ENCODE measurements around the gene FAM53B. TPM values are rescaled to one million over a fixed set of nuclear protein-coding genes. Genes with fewer than 3 reads are reported as not detected.

The FAM53B gene
- total RNA-seq, 1 experiment from 2014 or later = 14.1 TPM

GRCh38 chr10:124688386-124688785, 55.8 kb downstream of the FAM53B start:
- Histone ChIP-seq H3K27me3 (replicated peaks) (no peaks in the 10 kb centered on the region), H3K4me1 (replicated peaks) (no peaks in the 10 kb centered on the region), H3K9me3 (replicated peaks) (no peaks in the 10 kb centered on the region), H3K36me3 (no peaks in the 10 kb centered on the region), H3K27ac (no peak overlapping the region), H3K4me3 (no peak overlapping the region)
- DNase-seq (ENCODE audit: low read depth in 1 of 2, low spot score in 2 of 2) = no peak

- H3K27me3 ChIP-seq (replicated peaks) = no peaks in the 10 kb centered on the region
- DNase-seq (ENCODE audit: low read depth in 1 of 2, low spot score in 2 of 2) = no peak
- no peaks in the 10 kb centered on the region for H3K4me1 ChIP-seq (replicated peaks)
- H3K9me3 ChIP-seq (replicated peaks) = no peaks in the 10 kb centered on the region
- no peak overlapping the region for H3K4me3 ChIP-seq
- no peak overlapping the region for H3K27ac ChIP-seq
- H3K36me3 ChIP-seq = peaks cover 3% of the 10 kb centered on the region; the same call in 1 of the 2 replicates
Observed at GRCh38 chr10:124686707-124687376, 57.3 kb downstream of the FAM53B start.

GRCh38 chr10:124685261-124685660, 58.9 kb downstream of the FAM53B start:
- H3K4me1 ChIP-seq (replicated peaks) = no peaks in the 10 kb centered on the region
- peaks cover 8% of the 10 kb centered on the region; the same call in 1 of the 2 replicates for H3K36me3 ChIP-seq
- no peak for DNase-seq (ENCODE audit: low read depth in 1 of 2, low spot score in 2 of 2)
- H3K27ac ChIP-seq = no peak overlapping the region
- no peaks in the 10 kb centered on the region for H3K9me3 ChIP-seq (replicated peaks)
- H3K4me3 ChIP-seq = no peak overlapping the region
- H3K27me3 ChIP-seq (replicated peaks) = no peaks in the 10 kb centered on the region

GRCh38 chr10:124683814-124684213, 60.4 kb downstream of the FAM53B start:
- Histone ChIP-seq H3K27me3 (replicated peaks) (no peaks in the 10 kb centered on the region), H3K9me3 (replicated peaks) (no peaks in the 10 kb centered on the region), H3K27ac (no peak overlapping the region), H3K4me1 (replicated peaks) (no peaks in the 10 kb centered on the region), H3K4me3 (no peak overlapping the region), H3K36me3 (peaks cover 8% of the 10 kb centered on the region; the same call in 1 of the 2 replicates)
- no peak for DNase-seq (ENCODE audit: low read depth in 1 of 2, low spot score in 2 of 2)

- H3K4me1 ChIP-seq (replicated peaks) = no peaks in the 10 kb centered on the region
- H3K4me3 ChIP-seq = no peak overlapping the region
- no peaks in the 10 kb centered on the region for H3K27me3 ChIP-seq (replicated peaks)
- H3K9me3 ChIP-seq (replicated peaks) = no peaks in the 10 kb centered on the region
- H3K36me3 ChIP-seq = peaks cover 8% of the 10 kb centered on the region; the same call in 1 of the 2 replicates
- H3K27ac ChIP-seq = no peak overlapping the region
- DNase-seq (ENCODE audit: low read depth in 1 of 2, low spot score in 2 of 2) = no peak
Observed at GRCh38 chr10:124681626-124682552, 62.3 kb downstream of the FAM53B start.

GRCh38 chr10:124681091-124681490, 63.1 kb downstream of the FAM53B start:
- no peaks in the 10 kb centered on the region for H3K4me1 ChIP-seq (replicated peaks)
- no peaks in the 10 kb centered on the region for H3K9me3 ChIP-seq (replicated peaks)
- no peaks in the 10 kb centered on the region for H3K27me3 ChIP-seq (replicated peaks)
- peaks cover 8% of the 10 kb centered on the region; the same call in 1 of the 2 replicates for H3K36me3 ChIP-seq
- no peak for DNase-seq (ENCODE audit: low read depth in 1 of 2, low spot score in 2 of 2)
- H3K4me3 ChIP-seq = no peak overlapping the region
- no peak overlapping the region for H3K27ac ChIP-seq

- peaks cover 8% of the 10 kb centered on the region; the same call in 1 of the 2 replicates for H3K36me3 ChIP-seq
- H3K27me3 ChIP-seq (replicated peaks) = no peaks in the 10 kb centered on the region
- no peaks in the 10 kb centered on the region for H3K9me3 ChIP-seq (replicated peaks)
- no peak for DNase-seq (ENCODE audit: low read depth in 1 of 2, low spot score in 2 of 2)
- H3K4me3 ChIP-seq = no peak overlapping the region
- no peak overlapping the region for H3K27ac ChIP-seq
- H3K4me1 ChIP-seq (replicated peaks) = no peaks in the 10 kb centered on the region
Observed at GRCh38 chr10:124680675-124681074, 63.5 kb downstream of the FAM53B start.

GRCh38 chr10:124679401-124679800, 64.8 kb downstream of the FAM53B start:
- no peak overlapping the region for H3K4me3 ChIP-seq
- no peaks in the 10 kb centered on the region for H3K4me1 ChIP-seq (replicated peaks)
- H3K36me3 ChIP-seq = peaks cover 8% of the 10 kb centered on the region; the same call in 1 of the 2 replicates
- no peaks in the 10 kb centered on the region for H3K9me3 ChIP-seq (replicated peaks)
- no peak overlapping the region for H3K27ac ChIP-seq
- no peaks in the 10 kb centered on the region for H3K27me3 ChIP-seq (replicated peaks)
- DNase-seq (ENCODE audit: low read depth in 1 of 2, low spot score in 2 of 2) = no peak

GRCh38 chr10:124678557-124679240, 65.5 kb downstream of the FAM53B start:
- Histone ChIP-seq H3K36me3 (peaks cover 8% of the 10 kb centered on the region), H3K9me3 (replicated peaks) (no peaks in the 10 kb centered on the region), H3K4me3 (no peak overlapping the region), H3K27ac (no peak overlapping the region), H3K27me3 (replicated peaks) (no peaks in the 10 kb centered on the region), H3K4me1 (replicated peaks) (no peaks in the 10 kb centered on the region)
- DNase-seq (ENCODE audit: low read depth in 1 of 2, low spot score in 2 of 2) = no peak

GRCh38 chr10:124677749-124678556, 66.2 kb downstream of the FAM53B start:
- Histone ChIP-seq H3K4me3 (no peak overlapping the region), H3K4me1 (replicated peaks) (no peaks in the 10 kb centered on the region), H3K27me3 (replicated peaks) (no peaks in the 10 kb centered on the region), H3K9me3 (replicated peaks) (no peaks in the 10 kb centered on the region), H3K36me3 (peaks cover 8% of the 10 kb centered on the region), H3K27ac (no peak overlapping the region)
- no peak for DNase-seq (ENCODE audit: low read depth in 1 of 2, low spot score in 2 of 2)

GRCh38 chr10:124677293-124677699, 66.9 kb downstream of the FAM53B start:
- DNase-seq (ENCODE audit: low read depth in 1 of 2, low spot score in 2 of 2) = no peak
- H3K4me1 ChIP-seq (replicated peaks) = no peaks in the 10 kb centered on the region
- H3K27ac ChIP-seq = no peak overlapping the region
- no peak overlapping the region for H3K4me3 ChIP-seq
- H3K9me3 ChIP-seq (replicated peaks) = no peaks in the 10 kb centered on the region
- peaks cover 8% of the 10 kb centered on the region for H3K36me3 ChIP-seq
- no peaks in the 10 kb centered on the region for H3K27me3 ChIP-seq (replicated peaks)

GRCh38 chr10:124676416-124677062, 67.6 kb downstream of the FAM53B start:
- Histone ChIP-seq H3K4me1 (replicated peaks) (peaks cover 4% of the 10 kb centered on the region; the same call in 1 of the 2 replicates), H3K4me3 (no peak overlapping the region), H3K36me3 (peaks cover 2% of the 10 kb centered on the region), H3K27me3 (replicated peaks) (no peaks in the 10 kb centered on the region), H3K27ac (no peak overlapping the region), H3K9me3 (replicated peaks) (no peaks in the 10 kb centered on the region)
- DNase-seq (ENCODE audit: low read depth in 1 of 2, low spot score in 2 of 2) = no peak
